Activated naive CD8-positive, alpha-beta T cell treated with anti-CD3 and anti-CD28 coated beads, Interleukin-2, amount 50 U/mL, for 24 hours (primary cell): ENCODE data around the gene HSD11B1.
"Not testable (repeated sequence)": the region's sequence is repeated elsewhere in the genome, so short reads cannot be mapped to it uniquely, and the experiment has no call there.

Experiments
- ATAC-seq: fragments of 150-1000 bp; cut with Tn5 transposase; one replicate; pipeline ENCODE4 v1.10.0; 2021
- DNase-seq: peaks from one replicate; pipeline ENCODE4 v3.0.0; 2021
- H3K27ac Mint-ChIP-seq: one replicate; pipeline ENCODE4 v1.8.0; 2021; ENCODE audit warnings: mild to moderate bottlenecking, mixed read lengths
- H3K27me3 Mint-ChIP-seq: one replicate; pipeline ENCODE4 v1.8.0; 2021; ENCODE audit warnings: mixed read lengths
- H3K36me3 Mint-ChIP-seq: one replicate; pipeline ENCODE4 v1.8.0; 2021; ENCODE audit warnings: low read depth, mixed read lengths
- H3K4me1 Mint-ChIP-seq: one replicate; pipeline ENCODE4 v1.8.0; 2021; ENCODE audit warnings: mixed read lengths
- H3K4me3 Mint-ChIP-seq: one replicate; pipeline ENCODE4 v1.8.0; 2021; ENCODE audit warnings: mild to moderate bottlenecking, moderate library complexity, mixed read lengths
- H3K9me3 Mint-ChIP-seq: one replicate; pipeline ENCODE4 v1.8.0; 2021; ENCODE audit warnings: mixed read lengths

The HSD11B1 gene

GRCh38 chr1:209675565-209676154 lies 29.0 kb upstream of the HSD11B1 start:
- peak overlapping the region; percentile 75 for H3K4me3 Mint-ChIP-seq
- H3K36me3 Mint-ChIP-seq: peaks cover 7% of the 10 kb centered on the region
- no peak for ATAC-seq
- H3K27ac Mint-ChIP-seq: peak overlapping the region; percentile 43
- H3K27me3 Mint-ChIP-seq: peaks cover 58% of the 10 kb centered on the region
- peaks cover 55% of the 10 kb centered on the region for H3K4me1 Mint-ChIP-seq
- no peak for DNase-seq
- H3K9me3 Mint-ChIP-seq: peaks cover 5% of the 10 kb centered on the region

GRCh38 chr1:209678981-209679539 lies 25.6 kb upstream of the HSD11B1 start:
- ATAC-seq (no peak), DNase-seq (no peak)
- Mint-ChIP-seq H3K4me1 (peaks cover 25% of the 10 kb centered on the region), H3K9me3 (no peaks in the 10 kb centered on the region), H3K36me3 (peaks cover 5% of the 10 kb centered on the region), H3K4me3 (no peak overlapping the region), H3K27me3 (peaks cover 58% of the 10 kb centered on the region), H3K27ac (no peak overlapping the region)

DNA sequence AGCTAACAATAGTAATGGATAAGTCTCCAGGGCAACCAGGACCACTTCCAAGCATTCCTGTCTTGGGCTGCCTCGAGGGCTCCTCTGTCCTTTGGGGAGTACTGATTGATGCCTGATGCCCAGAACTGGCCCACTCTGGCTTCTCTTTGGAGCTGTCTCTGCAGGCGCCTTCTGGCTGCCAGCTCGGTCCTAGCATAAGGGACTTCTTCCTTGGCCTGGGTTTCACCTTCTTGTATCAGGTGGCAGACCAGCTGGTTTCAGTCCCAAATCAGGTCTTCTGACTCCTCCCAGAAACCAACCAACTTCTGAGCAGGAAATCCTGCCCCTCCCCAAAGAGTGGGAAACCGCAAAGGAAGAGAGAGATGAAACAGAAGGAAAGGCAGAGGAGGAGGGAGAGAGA lies 18.8 kb upstream of the HSD11B1 start:
- Mint-ChIP-seq H3K36me3 (no peaks in the 10 kb centered on the region), H3K4me3 (peak overlapping the region; percentile 29), H3K4me1 (peaks cover 22% of the 10 kb centered on the region), H3K27ac (no peak overlapping the region), H3K9me3 (no peaks in the 10 kb centered on the region), H3K27me3 (peaks cover 5% of the 10 kb centered on the region)
- peak; percentile 59 for ATAC-seq
- DNase-seq: peak; percentile 14

- peaks cover 5% of the 10 kb centered on the region for H3K27me3 Mint-ChIP-seq
- H3K4me3 Mint-ChIP-seq: no peak overlapping the region
- H3K9me3 Mint-ChIP-seq: no peaks in the 10 kb centered on the region
- H3K36me3 Mint-ChIP-seq: no peaks in the 10 kb centered on the region
- peaks cover 22% of the 10 kb centered on the region for H3K4me1 Mint-ChIP-seq
- DNase-seq (no peak), ATAC-seq (no peak)
- H3K27ac Mint-ChIP-seq: no peak overlapping the region
Measured at GRCh38 chr1:209686322-209686721, 18.3 kb upstream of the HSD11B1 start.

GRCh38 chr1:209688746-209689234 lies 15.9 kb upstream of the HSD11B1 start:
- ATAC-seq: no peak
- Mint-ChIP-seq H3K27ac (no peak overlapping the region), H3K9me3 (no peaks in the 10 kb centered on the region)

GRCh38 chr1:209689477-209689876 lies 15.2 kb upstream of the HSD11B1 start:
- no peaks in the 10 kb centered on the region for H3K27me3 Mint-ChIP-seq
- DNase-seq (no peak), ATAC-seq (no peak)
- no peak overlapping the region for H3K27ac Mint-ChIP-seq
- no peak overlapping the region for H3K4me3 Mint-ChIP-seq
- H3K4me1 Mint-ChIP-seq: peaks cover 42% of the 10 kb centered on the region
- no peaks in the 10 kb centered on the region for H3K36me3 Mint-ChIP-seq
- H3K9me3 Mint-ChIP-seq: no peaks in the 10 kb centered on the region

More at GRCh38 chr1:209688746-209689234, 15.9 kb upstream of the HSD11B1 start:
- Mint-ChIP-seq H3K27me3 (no peaks in the 10 kb centered on the region), H3K36me3 (no peaks in the 10 kb centered on the region), H3K4me3 (no peak overlapping the region), H3K4me1 (peaks cover 38% of the 10 kb centered on the region)
- DNase-seq: no peak

DNA sequence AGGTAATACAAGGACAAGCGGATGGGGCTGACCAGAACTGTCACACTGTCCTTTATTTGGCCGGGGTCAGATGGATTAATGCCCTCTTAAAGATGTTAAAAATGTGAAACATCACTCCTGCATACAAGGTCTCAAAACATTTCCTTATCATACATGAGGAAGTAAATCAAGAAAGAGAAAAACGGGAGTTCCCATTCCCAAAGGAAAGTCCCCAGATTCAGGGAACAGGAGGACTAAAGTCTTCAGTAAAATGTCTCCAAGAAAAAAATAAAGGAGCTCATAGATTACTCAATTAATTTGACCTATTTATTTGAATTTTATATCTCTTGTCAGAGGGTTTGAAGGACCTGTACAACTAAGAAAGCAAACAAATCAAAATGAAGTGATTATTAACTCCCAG lies 13.4 kb upstream of the HSD11B1 start:
- Mint-ChIP-seq H3K27ac (no peak overlapping the region), H3K9me3 (no peaks in the 10 kb centered on the region), H3K4me1 (peaks cover 40% of the 10 kb centered on the region)

GRCh38 chr1:209692296-209692695 lies 12.3 kb upstream of the HSD11B1 start:
- H3K27ac Mint-ChIP-seq: peak overlapping the region; percentile 28
- peaks cover 1% of the 10 kb centered on the region for H3K36me3 Mint-ChIP-seq
- H3K9me3 Mint-ChIP-seq: no peaks in the 10 kb centered on the region
- H3K4me1 Mint-ChIP-seq: peaks cover 40% of the 10 kb centered on the region
- DNase-seq (no peak), ATAC-seq (no peak)
- H3K4me3 Mint-ChIP-seq: no peak overlapping the region
- H3K27me3 Mint-ChIP-seq: peaks cover 2% of the 10 kb centered on the region

More for the DNA sequence above, 13.4 kb upstream of the HSD11B1 start:
- H3K27me3 Mint-ChIP-seq: no peaks in the 10 kb centered on the region
- H3K4me3 Mint-ChIP-seq: no peak overlapping the region
- ATAC-seq (no peak), DNase-seq (no peak)
- no peaks in the 10 kb centered on the region for H3K36me3 Mint-ChIP-seq

DNA sequence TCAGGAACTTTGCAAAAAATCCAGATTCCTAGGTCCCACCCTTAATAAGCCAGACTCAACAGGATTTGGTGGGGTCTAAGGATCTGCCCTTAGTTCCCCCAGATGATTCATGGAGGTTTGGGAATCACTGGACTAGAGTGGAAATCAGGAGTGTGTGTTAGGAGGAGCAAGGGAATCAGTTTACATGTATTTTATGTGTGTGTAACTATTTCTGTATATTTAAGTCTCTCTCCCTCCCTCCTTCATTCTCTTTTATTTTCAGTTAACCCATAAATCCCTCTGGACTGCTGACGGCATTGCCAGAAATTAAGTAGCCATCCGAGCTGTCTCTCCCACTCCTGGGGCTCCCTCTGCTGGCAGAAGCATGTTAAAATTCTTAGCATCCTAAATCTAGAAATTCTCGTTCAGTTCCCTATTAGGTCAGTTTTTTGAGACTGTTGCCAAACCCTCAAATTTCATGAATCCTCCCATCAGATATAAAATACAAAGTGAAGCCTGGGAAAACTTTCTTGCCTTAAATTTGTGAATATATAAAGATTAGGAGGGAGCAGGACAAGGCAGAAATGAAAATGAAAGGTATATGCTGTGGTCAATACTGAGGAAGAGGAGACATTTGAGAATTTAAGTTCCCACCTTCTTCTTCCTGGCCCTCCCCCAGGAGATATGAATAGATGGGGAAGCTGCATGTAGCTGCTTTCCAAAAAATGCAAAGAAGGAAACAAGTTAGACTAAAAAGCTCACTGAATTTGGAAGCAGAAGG lies 11.7 kb upstream of the HSD11B1 start:
- peak overlapping the region; percentile 21 for H3K4me3 Mint-ChIP-seq
- peak; percentile 54 for ATAC-seq
- H3K27me3 Mint-ChIP-seq: peaks cover 2% of the 10 kb centered on the region
- H3K9me3 Mint-ChIP-seq: no peaks in the 10 kb centered on the region
- peak; percentile 83 for DNase-seq
- peaks cover 2% of the 10 kb centered on the region for H3K36me3 Mint-ChIP-seq
- peaks cover 42% of the 10 kb centered on the region for H3K4me1 Mint-ChIP-seq
- peak overlapping the region; percentile 44 for H3K27ac Mint-ChIP-seq

GRCh38 chr1:209696673-209697072 lies 8.0 kb upstream of the HSD11B1 start:
- H3K27me3 Mint-ChIP-seq: peaks cover 2% of the 10 kb centered on the region
- peaks cover 52% of the 10 kb centered on the region for H3K4me1 Mint-ChIP-seq
- H3K4me3 Mint-ChIP-seq: no peak overlapping the region
- DNase-seq (no peak), ATAC-seq (no peak)
- H3K9me3 Mint-ChIP-seq: no peaks in the 10 kb centered on the region
- no peak overlapping the region for H3K27ac Mint-ChIP-seq
- peaks cover 2% of the 10 kb centered on the region for H3K36me3 Mint-ChIP-seq

DNA sequence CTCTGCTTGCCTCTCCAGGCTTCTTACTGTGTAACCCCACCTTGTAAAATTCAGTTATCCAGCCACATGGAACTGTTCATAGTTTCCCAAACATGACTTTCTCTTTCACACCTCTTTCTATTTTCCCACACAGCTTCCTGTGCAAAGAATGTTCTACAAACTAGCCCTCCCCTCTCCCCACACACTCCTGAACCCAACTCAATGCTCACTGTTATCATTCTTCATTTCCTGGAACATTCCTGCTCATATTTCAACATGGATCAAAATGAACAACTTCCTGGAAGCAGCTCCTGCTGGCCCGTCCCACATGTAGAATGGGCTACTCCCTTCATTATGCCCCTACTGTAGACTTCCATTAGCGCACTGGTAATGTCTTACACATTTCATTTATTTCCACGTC lies 7.5 kb upstream of the HSD11B1 start:
- Mint-ChIP-seq H3K9me3 (no peaks in the 10 kb centered on the region), H3K27ac (peak overlapping the region; percentile 54), H3K4me3 (no peak overlapping the region), H3K27me3 (peaks cover 2% of the 10 kb centered on the region), H3K36me3 (peaks cover 2% of the 10 kb centered on the region), H3K4me1 (peaks cover 55% of the 10 kb centered on the region)
- DNase-seq: no peak
- peak; percentile 68 for ATAC-seq

- not testable (repeated sequence) for H3K4me3 Mint-ChIP-seq, H3K27me3 Mint-ChIP-seq, DNase-seq, H3K27ac Mint-ChIP-seq, H3K36me3 Mint-ChIP-seq, H3K9me3 Mint-ChIP-seq, ATAC-seq
- H3K4me1 Mint-ChIP-seq: peaks cover 54% of the 10 kb centered on the region
Measured at GRCh38 chr1:209700686-209701085, 4.0 kb upstream of the HSD11B1 start.

DNA sequence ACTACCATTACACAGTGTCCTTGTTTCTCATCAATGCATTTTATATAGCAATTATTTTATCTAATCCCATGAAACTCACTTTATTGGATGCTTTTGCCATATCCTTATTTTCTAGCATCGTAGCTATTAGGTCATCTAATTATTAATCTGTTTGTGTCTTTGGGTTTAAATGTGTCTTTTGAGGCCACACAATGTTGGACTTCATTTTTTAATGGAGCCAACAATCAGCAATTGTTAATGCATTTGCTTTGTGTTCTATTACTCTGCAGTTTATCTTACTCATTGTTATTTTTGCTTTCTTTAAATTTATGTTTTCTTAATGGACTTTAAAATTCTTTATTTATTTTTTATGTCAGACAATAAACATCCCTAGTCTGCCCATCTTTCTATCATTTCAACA lies 1.8 kb upstream of the HSD11B1 start:
- H3K4me1 Mint-ChIP-seq: peaks cover 56% of the 10 kb centered on the region
- ATAC-seq: no peak

DNA sequence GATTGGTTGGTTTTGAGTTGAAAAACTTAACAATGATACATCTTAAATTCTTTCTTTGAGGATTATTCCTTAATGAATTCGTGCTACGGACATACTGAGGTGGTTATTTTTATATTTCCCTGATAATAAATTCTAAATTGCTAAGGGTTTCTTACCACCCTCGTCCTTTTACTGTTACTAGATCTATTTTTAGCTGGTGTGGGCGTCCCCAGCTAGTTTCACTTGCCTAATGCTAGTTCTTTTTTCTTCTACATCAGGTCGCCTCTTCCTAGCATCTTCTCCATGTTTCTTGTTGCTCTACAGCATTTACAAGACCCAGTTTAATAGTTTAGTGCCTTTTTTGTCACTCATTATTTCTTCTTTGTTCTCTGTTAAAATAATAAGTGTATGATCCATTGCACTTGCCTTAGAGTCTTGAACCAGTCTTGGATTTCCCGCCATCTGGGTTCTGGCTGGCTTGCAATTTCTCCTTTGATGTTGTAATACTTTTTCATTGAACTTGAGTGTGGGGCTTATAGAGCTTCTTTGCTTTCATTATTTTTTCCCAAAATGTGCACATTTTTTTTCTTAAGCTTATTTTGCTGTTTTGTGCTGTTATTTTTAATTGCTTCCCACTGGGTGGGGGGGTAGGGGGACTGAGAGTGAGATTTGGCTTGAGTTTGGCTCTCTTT lies 677 bp upstream of the HSD11B1 start:
- H3K4me1 Mint-ChIP-seq: peaks cover 58% of the 10 kb centered on the region
- H3K4me3 Mint-ChIP-seq: peak overlapping the region; percentile 49
- ATAC-seq (no peak), DNase-seq (no peak)
- no peaks in the 10 kb centered on the region for H3K36me3 Mint-ChIP-seq
- no peaks in the 10 kb centered on the region for H3K9me3 Mint-ChIP-seq
- peak overlapping the region; percentile 63 for H3K27ac Mint-ChIP-seq
- H3K27me3 Mint-ChIP-seq: no peaks in the 10 kb centered on the region

More for the DNA sequence above, 1.8 kb upstream of the HSD11B1 start:
- H3K36me3 Mint-ChIP-seq: no peaks in the 10 kb centered on the region
- H3K27me3 Mint-ChIP-seq: no peaks in the 10 kb centered on the region
- no peak for DNase-seq
- H3K27ac Mint-ChIP-seq: no peak overlapping the region
- no peak overlapping the region for H3K4me3 Mint-ChIP-seq
- no peaks in the 10 kb centered on the region for H3K9me3 Mint-ChIP-seq
